ENCODE results near the gene ABHD17C.

Gene ABHD17C

GRCh38 chr15:80766275-80766674 lies 71.2 kb downstream of the ABHD17C start:
- DNase-seq (ENCODE audit: low spot score) = no peak

DNA sequence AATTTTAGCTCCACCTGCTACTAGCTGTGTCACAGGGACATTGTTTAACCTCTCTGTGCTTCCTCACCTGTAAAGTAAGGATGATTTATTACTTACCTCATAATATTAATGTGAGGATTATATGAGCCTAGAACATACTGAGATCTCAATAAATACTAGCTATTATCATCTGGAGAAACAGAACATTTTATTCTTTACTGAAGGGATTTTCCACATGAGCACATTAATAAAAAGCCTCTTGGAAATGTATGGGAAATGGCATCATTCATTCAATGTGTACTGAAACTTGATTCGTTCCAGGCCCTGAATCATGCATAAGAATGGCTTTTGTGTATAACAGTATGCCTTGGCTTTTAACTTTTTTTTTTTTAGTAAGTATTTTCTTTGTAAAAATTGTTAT lies 73.0 kb downstream of the ABHD17C start:
- DNase-seq (ENCODE audit: low spot score) = no peak

DNA sequence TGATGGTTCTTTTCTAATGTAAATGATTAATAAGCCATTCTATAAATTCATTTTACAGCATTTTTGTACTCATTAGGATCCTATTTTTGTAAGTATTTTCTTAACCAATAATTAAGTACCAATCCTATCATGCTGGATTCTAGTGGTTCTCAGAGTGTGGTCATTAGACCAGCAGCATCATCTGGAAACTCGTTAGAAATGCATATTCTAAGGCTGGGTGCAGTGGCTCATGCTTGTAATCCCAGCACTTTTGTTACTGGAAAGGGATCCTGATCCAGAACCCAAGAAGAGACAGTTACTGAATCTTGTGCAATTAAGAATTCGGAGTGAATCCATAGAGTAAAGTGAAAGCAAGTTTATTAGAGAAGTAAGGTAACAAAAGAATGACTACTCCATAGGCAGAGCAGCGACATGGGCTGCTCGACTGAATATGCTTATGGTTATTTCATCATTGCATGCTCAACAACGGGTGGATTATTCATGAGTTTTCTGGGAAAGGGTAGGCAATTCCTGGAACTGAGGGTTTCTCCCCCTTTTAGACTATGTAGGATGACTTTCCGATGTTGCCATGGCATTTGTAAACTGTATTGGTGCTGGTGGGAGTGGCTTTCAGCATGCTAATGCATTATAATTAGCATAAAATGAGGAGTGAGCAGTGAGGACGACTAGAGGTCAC lies 74.2 kb downstream of the ABHD17C start:
- DNase-seq (ENCODE audit: low spot score) = no peak

- DNase-seq (ENCODE audit: low spot score) = no peak
These were observed 75.0 kb downstream of the ABHD17C start for GRCh38 chr15:80769829-80770705.

- no peak for DNase-seq (ENCODE audit: low spot score)
These were observed 78.0 kb downstream of the ABHD17C start for GRCh38 chr15:80773122-80773551.

- no peak for DNase-seq (ENCODE audit: low spot score)
These were observed 78.8 kb downstream of the ABHD17C start for GRCh38 chr15:80773792-80774352.

GRCh38 chr15:80774486-80774885 lies 79.4 kb downstream of the ABHD17C start:
- DNase-seq (ENCODE audit: low spot score) = no peak

DNA sequence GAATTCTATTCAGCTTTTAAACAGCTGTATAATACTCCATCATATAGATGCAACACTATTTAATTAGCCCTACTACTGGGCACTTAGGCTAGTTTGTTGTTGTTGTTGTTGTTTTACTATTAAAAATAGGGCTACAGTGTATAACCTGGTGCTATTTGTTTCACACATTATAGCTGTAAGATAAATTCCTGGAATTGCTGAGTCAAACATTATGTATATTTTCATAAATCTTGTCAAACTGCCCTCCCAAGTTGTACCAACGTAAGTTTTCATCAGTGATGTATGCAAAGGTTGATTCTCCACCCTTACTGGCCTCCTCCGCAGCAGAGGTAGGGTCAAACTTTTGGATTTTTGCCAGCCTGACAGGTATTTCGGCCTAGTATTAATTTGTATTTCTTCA lies 80.2 kb downstream of the ABHD17C start:
- DNase-seq (ENCODE audit: low spot score) = no peak

GRCh38 chr15:80776420-80777045 lies 81.4 kb downstream of the ABHD17C start:
- DNase-seq (ENCODE audit: low spot score) = peak; percentile 73

DNA sequence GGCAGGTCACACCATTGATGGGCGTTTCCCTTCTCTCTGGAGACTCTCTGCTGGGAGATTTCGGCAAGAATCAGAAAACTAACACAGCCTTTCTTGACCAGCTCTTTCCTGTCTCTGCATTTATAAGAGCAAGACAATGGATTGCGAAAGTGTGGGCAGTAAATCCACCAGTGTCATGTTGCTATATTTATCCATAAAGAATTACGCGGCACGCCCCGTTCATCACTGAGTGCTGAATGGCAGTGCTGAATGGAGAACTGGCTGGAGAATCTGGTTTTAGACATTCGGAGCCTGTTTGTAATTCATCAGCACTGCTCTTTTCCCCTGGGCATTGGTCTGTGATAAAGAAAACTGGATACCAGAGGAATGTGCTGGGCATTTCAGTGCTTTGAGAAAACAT lies 82.0 kb downstream of the ABHD17C start:
- DNase-seq (ENCODE audit: low spot score) = no peak

- no peak for DNase-seq (ENCODE audit: low spot score)
These were observed 82.9 kb downstream of the ABHD17C start for GRCh38 chr15:80777826-80778620.

- DNase-seq (ENCODE audit: low spot score) = no peak
These were observed 83.5 kb downstream of the ABHD17C start for GRCh38 chr15:80778621-80778963.

GRCh38 chr15:80778964-80779657 lies 84.0 kb downstream of the ABHD17C start, which contains the start of gene CEMIP:
Gene CEMIP (plus strand): TSS chr15:80779370. CDS start chr15:80873880, 94,510 bp downstream.
- peak; percentile 67 for DNase-seq (ENCODE audit: low spot score)

DNA sequence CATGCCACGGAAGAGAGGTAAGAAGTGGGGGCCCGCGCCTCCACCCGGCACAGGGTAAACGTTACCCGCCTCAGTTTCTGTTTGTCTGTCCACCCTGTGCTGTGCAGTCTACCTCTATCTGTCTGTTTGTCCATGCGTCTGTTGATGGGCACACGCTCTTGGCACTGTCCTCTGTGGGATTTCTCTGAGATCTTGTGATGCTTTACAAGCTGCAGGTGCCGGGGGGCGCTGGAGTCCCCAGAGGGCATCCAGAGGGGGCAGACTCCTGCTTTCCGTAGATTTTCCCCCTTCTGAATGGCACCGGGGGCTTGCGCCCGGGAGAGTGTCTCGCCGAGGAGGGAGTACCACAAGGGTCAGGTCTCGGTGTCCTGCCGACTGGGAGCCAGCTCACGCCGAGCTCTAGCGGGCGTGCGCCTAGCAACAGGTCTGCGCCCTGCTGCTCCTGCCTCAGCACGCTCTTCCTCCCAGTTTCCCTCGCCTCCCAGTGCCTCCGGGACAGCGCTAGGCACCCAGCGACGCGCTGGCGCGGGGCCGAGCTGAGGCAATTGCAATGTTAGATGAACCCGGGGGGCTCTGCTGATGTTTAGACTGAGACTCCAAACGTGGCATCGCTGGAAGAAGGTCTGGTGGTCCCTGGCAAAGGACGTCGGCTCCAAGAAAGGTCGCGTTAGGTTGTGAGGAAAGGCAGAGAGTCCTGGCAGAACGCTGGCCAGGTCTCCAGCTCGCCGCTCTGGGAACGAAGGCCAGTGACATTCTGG lies 84.7 kb downstream of the ABHD17C start:
- DNase-seq (ENCODE audit: low spot score) = no peak

- no peak for DNase-seq (ENCODE audit: low spot score)
These were observed 85.5 kb downstream of the ABHD17C start for GRCh38 chr15:80780416-80781221.

DNA sequence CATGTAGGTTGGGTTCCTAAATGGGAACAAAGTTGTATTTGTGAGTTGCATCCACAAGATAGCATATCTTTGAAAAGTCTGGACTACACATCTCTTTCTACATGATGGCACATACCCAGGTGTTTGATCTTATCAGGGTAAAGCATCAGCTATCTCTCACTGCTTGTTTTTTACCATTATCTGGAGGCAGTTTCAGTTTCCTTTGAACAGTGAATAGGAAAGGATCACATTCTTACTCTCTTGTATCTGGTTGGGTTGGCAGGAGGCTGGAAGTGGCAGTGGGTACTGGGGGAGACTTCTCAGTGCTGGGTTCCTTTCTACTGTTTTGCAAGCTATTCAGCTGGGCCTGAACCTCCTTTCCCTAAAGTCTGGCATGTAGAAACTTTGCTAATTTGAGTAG lies 88.2 kb downstream of the ABHD17C start:
- DNase-seq (ENCODE audit: low spot score) = no peak

DNA sequence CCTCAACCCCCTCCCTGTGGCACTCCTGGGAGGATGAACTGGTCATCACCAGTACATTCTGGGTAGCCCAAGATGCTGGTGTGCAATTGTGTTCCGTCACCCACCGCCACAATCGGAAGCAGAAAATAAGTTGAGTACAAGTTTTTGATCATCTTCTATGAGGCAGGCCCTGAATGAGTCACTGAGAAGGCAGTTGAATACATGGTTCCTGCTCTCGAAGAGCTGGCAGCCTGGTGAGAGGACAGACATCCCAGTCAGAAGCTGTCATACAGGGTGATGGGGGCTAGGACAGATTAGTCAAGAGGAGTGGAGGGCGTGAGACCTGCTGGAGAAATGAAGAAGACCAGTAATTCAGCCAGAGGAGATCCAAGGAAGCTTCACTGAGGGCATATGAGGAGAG lies 90.2 kb downstream of the ABHD17C start:
- no peak for DNase-seq (ENCODE audit: low spot score)

- no peak for DNase-seq (ENCODE audit: low spot score)
These were observed 90.8 kb downstream of the ABHD17C start for GRCh38 chr15:80785811-80786354.

GRCh38 chr15:80787316-80787715 lies 92.2 kb downstream of the ABHD17C start:
- DNase-seq (ENCODE audit: low spot score) = no peak

All from NAMALWA (cell line).